Stimulated activated CD4-positive, alpha-beta T cell treated with anti-CD3 and anti-CD28 coated beads, Interleukin-1b, Interleukin-23, amount 100 ng/mL, for 4 hours (primary cell): ENCODE measurements around the gene UGT1A5.

Experiments used
- DNase-seq, 2 donors: peaks; one replicate each; pipeline ENCODE4 v3.0.0-alpha.2; 2020; ENCODE audit warnings: low read depth in 2 of 2

The UGT1A5 gene

DNA sequence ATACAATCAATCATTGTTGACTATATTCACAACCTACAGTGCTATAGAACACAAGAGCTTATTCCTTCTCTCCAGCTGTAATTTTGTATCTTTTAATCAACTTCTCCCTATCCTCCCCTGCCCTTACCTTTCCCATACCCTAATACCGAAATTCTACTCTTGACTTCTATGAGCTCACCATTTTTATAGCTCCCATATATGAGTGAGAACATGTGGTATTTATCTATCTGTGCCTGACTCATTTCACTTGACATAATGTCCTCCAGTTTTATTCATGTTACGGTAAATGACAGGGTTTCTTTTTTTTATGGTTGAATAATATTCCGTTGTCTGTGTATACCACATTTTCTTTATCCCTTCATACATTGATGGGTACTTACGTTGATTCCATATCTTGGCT lies 68.1 kb downstream of the UGT1A5 start:
- DNase-seq, result no peak

DNA sequence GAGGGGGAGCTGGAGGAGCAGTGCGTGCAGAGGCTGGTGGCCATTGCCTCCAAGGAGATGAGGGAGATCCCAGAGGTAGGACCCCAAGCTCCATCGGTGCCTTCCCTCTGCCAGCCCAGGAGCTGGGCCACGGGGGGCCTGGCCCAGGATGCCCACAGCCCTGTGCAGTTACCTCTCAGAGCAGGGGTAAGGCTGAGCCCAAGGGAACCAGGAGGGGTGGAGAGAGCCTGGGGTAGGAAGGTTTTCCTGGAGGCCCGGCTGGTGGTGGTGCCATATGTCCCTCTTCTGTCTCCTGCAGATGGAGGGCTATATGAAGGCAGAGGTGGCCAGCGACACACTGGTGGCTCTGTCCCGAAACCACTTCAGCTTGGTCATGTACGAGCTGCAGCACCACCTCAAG lies 76.8 kb downstream of the UGT1A5 start:
- no peak for DNase-seq

DNA sequence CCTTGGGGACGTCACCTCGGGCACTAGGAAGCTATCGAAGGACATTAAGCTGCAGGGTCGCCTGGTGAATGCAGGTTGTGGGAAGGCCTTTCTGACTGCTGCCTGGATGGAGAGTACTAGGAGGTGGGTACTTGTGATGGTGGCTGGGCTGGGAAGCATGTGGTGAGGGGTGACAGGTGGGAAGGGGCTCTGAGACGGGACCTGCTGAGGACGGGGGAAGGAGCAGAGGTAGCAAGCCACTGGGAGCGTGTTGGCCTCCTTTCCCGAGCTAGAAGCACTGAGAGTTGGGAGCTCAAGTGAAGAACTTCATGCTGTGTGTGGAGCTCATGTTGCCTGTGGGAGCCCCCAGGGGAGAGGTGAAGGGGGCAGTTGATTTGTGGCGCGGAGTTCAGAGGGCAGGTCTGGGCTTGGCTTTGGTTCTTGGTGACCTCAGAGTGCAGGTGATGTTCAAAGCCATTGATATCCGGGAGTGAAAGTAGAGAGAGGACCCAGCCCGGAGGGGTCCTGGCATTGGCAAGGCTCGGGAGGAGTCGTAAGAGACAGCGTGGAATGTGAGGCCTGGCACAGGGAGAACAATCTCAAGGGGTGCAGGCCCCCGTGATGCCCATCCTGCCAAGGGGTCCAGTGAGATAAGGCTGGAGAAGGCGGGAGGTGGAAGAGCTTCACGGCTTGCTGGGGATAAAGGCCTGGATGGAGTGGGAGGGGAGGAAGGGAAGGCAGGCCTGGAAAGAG lies 78.6 kb downstream of the UGT1A5 start:
- DNase-seq, result no peak

DNA sequence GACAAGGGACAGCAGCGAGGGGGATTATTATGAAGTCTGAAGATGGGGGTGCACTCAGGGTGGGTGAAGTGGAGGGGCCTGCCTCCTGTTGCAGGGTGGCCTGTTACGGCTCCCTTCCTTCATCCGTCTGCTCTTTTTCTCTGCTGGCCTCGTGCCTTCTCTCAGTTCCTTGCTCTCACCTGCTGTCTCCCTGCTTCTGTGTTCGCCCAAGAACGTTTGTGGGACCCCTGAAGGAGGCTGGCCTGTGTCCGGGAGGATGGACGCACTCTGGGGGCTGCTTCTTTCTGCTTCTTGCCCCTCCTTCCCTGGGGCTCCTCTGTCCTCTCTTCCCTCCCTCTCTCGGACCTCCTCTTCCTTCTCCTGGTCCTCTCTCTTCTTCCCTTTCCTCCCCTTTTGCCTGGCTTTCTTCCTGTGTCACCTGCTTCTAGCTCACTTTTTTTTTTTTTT lies 79.2 kb downstream of the UGT1A5 start:
- DNase-seq, result no peak

DNA sequence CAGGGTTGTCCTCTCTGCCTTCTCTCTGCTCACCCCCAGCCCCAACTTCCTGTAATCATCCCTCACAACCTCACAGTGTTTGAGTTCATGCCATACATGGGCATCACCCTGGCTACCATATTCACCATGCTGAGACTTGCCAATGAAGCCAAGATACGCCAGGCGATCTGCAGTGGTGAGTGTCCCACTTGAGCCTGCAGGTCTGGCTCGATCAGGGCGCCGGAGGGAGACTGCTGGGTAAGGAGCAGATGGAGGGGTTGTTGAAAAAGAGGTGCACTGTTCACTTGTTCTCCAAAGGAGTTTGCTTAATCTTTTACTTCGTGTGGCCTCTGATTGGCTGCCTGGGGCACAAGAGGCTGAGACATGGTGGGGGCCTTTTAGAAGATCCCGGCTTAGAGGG lies 80.0 kb downstream of the UGT1A5 start:
- DNase-seq, result no peak

DNA sequence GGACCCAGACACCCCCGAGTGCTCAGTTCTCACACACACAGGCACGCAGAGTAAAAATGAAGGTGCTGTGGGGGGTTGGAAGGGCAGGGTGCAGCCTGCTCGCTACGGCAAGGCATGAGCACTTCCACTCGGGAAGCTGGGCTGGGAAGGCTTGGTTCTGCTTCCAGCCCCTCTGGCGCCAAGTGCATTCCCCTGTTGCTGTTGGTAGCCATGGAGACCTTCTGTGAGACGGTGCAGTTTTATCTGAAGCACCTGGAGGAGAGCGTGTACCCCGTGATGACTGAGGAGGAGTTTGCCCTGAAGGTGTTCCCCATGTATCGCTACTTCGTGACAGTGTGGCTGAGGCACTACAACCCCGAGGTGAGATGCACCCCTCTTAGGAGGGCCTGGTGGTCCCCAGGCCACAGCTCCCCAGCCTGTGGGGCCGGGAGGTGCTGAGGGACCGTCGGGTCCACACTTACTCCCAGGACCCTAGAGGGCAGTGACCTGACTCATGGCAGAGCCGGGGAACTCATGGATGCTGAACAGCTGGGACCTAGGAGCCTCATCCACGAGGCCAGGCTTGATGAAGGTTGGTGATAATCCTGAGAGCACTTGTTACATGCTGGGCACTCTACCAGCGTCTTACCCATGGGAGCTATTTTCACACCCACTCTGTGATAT lies 80.9 kb downstream of the UGT1A5 start:
- no peak for DNase-seq

DNA sequence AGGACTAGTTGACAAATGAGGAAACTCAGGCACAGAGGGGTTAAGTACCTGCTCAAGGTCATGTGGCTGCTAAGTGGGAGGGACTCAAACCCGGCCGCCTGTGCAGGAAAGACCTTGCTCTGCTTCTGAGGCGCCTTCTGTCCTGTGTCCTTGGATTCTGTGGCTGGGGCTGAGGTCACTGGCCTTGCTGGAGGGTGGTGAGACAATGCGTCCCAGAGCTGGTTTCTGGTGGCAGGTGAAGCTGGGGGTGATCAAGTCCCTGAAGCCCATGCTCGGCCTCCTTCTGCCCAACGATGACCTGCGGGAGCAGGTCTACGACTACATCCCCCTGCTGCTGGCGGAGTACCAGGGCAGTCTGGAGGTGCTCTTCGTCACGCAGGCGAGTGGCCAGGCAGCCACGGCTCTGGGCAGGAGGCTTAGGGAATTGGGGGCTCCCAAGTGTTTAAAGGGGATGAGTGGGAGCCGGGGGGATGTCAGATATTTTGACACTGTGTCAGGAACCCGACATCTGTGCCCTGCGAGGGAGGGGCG lies 81.5 kb downstream of the UGT1A5 start:
- no peak for DNase-seq

DNA sequence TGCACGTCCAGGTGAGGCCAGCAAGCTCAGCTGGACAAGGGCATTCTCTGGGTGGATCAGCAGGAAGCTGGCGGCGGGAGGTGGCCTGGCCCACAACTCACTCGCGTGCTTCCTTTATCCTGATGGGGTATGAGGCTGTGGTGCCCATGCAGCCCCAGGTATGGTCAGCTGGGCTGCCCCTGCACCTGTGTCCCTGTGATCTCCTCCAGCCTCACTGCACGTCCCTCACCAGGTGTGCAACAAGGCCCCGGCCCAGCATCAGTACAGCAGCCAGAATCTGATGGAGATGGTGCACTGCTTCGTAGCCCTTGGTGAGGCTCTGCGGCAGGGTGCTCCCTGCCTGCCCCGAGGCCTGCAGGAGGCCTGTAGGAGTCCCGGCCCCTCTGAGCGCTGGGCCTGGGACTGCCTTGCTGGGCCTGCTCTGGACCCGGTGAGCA lies 83.0 kb downstream of the UGT1A5 start:
- no peak for DNase-seq

DNA sequence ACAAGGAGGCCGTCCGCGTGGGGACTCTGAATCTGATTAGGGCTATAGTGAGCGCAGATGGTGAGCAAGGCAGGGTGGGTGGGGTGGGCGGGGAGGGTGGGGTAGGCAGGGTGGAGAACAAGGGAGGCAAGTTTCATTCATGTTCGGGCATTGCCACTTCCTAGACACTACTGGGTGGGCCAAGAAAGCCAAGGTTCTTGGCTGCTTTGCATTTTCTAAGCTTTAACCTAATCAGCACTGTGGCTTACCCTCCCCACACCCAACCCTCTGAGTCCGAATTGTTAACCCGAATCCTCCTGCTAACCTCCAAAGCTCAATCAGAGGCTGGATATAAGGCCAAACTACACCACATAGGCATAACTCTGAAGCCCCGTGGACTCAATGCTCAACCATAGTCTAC lies 83.5 kb downstream of the UGT1A5 start:
- DNase-seq, result no peak

DNA sequence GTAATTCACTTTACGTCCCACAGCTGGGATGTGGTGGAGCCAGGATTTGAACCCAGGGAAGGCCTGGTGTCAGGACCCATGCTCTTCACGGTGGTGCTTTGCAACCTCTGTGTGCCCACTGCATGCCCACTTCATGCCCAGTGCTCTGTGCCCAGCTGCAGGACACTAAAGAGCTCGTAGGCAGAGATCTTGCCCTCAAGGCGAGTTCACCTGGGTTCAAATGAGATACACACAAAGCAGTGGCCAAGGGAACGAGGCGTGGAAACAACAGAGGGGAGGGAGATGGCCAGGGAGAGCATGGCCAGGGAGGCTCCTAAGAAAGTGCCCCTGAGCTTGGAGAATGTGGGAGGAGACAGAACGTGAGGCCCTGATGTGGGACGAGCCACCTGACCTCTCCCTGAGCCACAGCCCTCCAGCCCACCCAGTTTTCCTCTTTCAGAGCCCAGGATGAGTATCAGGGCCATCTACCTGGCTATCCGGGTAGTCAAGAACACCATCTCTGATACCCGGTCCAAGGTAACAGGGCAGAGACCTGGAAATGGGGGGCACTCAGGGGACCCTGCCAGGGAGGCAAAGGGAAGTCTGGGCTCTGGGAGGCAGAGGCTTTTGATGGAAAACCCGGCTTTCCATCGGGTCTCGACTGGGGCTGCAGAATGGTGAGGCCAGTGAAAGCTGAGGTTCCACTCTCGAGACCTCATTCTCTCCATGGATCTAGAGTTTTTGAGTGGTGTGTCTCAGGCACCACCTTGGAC lies 85.8 kb downstream of the UGT1A5 start:
- DNase-seq, result no peak

DNA sequence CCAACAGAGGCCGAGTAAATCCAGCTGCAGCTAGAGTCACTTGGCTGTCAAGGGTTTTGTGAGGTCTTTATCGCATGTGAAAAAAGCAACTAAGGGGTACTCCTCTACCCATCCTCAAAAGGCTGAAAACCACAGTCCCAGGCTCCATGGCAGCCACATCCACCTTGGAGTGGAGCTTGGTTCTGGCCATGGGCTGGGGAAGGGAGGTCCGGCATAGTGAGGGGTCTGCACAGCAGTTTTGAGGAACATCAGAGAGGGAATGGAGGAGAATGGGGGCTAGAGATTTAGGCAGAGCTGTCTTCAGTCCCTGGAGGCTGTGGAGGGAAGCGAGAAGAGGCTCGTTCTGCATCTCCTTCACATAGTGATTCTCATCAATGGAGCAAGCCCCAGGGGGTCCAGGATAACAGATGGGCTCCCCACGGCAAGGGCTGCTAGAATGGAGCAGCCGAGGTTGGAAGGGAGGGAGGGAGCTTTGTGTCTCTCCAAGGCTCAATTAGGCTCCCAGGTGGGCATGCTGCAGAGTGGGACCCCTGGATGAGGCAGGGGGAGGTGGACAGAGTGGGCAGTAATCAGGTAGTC lies 86.5 kb downstream of the UGT1A5 start:
- DNase-seq, result no peak

DNA sequence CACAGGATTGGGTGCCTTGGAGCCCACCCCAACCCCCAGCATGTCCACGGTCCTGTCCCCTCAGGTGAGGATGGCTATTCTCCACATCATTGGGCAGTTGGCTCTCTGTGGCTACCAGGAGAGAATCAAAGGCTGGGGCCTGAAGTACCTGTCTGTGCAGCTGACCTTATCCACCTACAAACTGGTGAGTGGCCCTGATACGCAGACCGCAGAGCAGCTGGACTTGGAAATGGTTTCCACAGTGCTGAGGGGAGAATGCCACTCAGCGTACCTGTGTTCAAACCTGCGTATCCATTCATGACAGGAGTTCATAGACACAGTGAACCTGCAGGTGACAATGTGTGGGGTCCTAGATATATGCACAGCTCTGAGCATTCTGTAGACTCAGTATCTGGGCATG lies 87.0 kb downstream of the UGT1A5 start:
- no peak for DNase-seq

DNA sequence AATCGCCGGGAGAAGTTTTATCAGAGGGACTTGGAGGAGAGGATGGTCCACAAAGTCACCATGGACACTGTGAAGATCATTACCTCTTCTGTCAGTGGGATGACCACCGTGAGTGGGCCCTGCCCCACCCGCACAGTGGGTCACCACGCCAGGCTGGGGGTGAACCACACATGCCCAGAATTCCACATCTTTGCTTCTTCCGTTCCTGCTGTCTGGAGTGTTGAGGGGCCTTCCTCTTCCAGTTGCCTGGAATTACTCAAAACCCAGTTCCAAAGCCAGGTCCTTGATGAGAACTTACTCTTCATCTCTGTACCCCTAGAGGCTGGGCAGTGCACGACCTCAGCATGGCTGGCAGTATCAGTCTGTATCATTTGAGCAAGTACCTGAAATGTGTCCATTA lies 87.5 kb downstream of the UGT1A5 start:
- no peak for DNase-seq

DNA sequence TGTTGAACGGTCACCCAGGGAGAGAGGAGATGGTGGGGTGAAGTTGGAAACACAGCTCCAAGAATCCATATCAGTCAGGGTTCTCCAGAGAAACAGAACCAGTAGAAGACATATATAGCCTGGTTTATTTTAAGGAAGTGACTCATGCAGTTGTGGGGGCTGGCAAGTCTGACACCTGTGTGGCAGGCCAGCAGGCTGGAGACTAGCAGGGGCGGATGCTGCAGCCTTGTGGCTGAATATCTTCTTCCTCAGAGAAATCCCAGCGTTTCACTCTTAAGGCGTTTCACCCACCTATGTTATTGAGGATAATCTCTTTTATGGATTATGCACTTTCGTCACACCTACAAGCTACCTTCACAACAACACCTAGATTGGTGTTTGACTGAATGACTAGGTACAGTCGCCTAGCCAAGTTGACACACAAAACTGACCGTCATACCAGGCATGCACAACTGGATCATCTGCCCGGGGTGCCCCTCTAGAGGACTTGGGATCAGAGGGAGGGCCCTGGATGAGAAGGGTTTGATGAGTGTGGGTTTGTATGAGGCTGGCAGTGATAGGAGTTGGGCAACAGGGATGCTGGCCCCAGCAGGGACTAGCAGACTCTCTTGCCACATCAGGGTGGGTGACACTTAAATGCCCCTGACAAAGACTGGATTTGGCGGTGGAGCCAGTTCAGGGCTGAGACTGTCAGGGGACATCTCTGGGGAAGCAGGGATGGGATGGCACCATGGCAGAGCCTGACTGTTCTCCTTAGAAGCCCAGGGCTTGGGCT lies 88.8 kb downstream of the UGT1A5 start:
- DNase-seq, result no peak

DNA sequence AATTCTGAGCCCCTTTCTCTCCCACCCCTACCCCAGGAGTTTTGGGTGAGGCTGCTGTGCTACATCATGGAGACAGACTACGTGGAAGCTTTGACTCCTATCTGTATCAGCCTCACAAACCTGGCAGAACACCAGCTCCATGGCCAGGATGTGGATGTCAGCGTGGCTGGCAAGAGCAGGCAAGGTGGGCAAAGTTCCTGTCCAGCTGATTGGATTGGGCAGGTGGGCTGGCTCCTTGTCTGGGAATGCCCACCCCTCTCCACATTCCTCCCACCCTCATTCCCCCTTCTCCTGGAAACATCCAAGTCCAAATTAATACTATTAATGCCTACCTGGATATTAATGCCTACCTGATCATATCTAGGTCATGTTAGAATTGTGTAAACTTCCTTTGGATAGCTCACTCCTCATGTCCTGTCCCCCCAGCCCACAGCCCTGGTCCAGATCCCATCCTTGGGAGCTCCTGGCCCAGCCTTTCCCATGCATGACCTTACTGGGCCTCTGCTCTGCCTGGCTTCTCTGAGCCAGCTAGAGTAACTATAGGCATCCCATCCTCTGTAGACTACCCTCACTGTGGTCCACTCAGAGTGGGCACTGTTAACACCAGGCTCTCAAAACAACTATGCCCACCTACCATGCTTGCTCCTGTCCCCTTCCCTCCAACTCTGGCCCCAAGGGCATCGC lies 89.6 kb downstream of the UGT1A5 start:
- DNase-seq, result no peak

DNA sequence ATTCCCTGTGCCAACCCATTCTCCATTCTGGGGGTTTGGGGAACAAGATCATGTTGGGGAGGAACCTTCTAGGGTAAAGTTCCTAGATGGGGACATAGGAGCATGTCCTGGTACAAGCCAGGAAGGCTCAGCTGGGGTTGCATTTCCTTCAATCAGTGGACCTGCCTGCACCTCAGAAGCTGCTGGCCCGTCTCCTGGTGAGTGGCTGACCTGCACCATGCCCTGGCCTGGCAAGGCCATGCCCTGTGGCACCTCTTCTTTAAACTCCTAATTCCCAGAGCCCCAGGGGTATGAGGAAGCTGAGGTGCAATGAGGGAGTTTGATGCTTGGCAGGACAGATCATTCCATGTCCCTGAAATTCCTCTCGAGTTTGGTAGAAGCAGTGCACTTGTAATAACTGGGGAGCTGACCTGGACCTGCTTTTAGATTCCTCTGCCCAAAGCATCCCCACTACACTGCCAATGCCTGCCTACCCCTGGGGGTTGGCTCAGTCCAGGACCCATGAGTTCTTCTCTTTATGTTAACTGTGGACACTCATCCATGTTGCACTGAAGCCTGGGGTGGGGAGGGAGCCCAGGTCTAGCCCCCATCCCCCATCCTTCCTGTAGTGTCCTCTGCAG lies 90.7 kb downstream of the UGT1A5 start:
- no peak for DNase-seq

DNA sequence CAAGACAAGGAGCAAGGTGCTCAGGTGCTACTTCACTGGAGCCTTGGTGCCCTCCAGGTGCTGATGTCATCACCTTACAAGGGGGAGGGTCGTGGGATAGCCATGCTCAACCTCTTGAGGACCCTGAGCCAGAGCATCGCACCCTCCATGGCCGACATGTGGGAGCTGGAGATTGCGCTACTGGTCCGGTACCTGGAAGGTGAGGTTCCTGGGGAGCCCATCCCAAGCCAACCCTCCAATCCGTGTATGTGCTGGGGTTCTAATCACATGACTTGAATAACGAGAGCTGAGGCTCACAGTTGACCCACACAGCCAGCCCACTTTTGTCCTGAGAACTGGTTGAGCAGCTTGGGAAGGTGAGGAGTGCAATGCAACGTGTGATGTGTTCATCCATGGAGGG lies 91.3 kb downstream of the UGT1A5 start:
- DNase-seq, result no peak

DNA sequence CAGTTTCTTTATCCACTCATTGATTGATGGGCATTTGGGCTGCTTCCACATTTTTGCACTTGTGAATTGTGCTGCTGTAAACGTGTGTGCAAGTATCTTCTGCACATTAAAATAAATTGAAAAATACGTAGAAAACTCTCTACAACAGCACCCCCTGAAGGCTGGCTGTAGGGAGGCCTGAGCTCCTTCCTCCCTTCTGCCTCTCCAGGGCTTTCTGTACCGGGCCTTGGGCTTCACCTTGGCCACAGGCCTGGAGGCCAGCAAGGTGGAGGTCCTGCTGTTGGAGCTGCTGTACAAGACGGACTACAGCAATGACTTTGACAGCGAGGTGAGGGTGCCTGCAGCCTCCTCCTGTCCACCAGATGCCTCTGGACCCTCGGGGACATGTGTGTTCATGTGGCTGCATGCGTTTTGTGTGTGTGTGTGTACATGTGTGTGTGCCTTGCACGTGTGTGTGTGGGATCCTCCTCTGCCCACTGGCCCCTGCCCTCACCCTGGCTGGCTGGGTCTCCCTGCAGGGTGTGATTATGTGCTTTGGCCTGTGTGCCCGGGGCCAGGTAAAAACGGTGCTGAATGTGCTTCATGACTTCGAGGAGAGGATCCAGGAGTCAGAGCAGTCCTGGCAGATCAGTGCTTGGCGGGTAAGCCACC lies 94.6 kb downstream of the UGT1A5 start:
- DNase-seq, result no peak

DNA sequence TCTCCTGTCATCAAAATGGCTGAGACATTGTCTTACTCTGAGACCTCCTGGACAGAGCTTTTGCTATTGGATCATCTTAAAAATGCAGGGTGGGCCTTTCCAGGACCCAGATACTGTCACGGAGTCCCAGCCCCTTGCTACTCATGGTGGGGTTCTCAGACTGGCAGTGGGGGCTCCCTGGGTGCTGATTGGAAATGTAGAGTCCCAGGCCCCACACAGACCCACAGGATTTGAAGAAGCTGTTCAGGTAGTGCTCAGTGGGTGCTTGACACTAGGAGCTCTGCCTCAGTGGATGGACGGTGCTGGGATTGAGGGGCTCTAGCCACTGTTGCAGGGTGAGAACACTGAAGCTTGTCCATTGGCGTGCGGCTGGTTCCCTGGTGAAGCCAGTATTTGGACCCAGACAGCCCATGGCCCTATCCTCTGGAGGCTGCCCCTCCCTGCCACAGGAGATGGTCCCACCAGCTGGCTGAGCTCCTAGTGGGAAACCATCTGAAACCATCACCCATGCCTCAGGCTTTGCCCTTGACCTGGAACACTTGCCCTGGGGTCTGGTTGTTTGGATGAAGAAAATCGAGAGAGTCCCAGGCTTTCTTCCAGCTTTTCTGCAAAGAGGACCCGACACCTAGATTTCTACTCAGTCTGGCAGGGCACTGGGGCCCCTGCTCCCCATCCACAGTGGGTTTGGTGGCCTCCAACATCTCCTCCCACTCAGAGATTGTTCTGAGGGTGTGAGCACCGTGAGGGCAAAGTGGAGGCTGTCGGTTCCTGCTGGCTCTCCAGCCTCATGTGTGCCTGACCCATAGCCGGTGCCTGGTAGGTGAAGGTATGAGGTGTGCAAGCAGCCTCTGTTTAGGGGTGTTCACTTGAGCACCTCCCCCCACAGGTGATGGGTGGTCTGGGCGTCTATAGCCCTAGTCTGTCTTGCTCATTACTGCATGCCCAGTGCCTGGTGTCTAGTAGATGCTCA lies 95.5 kb downstream of the UGT1A5 start:
- DNase-seq, result no peak
